Activated CD8-positive, alpha-beta memory T cell treated with anti-CD3 and anti-CD28 coated beads for 4 hours (primary cell): ENCODE measurements around the gene IL1RAPL2.
"Not testable (repeated sequence)": the region's sequence is repeated elsewhere in the genome, so short reads cannot be mapped to it uniquely, and the experiment has no call there.

ENCODE experiments used
- DNase-seq, 2 donors: peaks; one replicate each; pipeline ENCODE4 v3.0.0-alpha.2; 2020; ENCODE audit warnings: low read depth in 2 of 2

IL1RAPL2 gene

GRCh38 chrX:105017641-105018040 is 451.6 kb downstream of the IL1RAPL2 start:
- DNase-seq, result no peak

DNA sequence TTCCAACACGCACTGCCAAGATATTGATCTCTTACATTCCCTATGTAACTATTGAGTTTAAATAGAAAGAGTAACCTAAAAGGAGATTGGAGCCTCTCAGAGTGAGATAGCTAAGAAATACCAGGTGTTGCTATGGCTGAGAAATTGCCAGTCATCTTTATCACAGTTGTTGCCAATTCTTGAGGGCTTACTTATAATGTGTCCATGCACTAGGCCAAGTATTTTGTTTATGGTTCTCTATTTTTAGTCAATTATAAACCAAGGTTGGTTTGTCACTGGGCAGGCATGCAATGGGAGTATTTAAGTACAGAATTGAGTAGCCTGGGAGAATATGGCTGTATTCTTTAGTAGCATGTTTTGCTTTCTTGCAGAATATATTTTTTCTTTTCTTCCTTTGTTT is 452.9 kb downstream of the IL1RAPL2 start:
- no peak for DNase-seq

GRCh38 chrX:105028962-105029361 is 463.0 kb downstream of the IL1RAPL2 start:
- not testable (repeated sequence) for DNase-seq

DNA sequence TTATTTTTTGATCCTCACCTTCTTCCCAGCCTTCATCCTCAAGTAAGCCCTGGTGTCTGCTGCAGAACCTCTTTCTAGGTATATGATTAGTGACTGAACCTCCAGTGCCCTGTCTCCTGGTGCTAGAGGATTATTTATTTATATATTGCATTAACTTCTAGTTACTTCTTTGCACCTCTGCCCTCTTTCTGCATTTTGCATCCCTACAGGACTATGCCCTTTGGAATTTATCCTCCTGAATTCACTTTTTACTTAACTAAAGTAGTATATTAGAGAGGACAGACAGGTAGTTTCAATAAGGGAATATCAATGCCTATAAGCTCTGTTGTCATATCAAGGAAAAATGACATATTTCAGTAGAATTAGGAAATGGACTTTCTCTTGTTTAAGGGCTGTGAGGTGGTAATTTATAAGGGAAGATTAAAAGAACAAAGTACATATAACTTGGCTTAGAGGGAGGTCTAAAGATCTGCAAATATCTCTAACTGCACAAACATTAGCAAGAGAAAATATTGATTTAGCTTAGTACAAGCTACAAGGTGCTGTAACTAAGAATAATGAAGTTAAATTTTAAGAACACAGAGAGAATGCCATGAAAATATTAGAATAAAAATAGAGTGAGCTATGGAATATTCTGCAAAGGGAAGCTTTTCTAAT is 472.8 kb downstream of the IL1RAPL2 start:
- no peak for DNase-seq

DNA sequence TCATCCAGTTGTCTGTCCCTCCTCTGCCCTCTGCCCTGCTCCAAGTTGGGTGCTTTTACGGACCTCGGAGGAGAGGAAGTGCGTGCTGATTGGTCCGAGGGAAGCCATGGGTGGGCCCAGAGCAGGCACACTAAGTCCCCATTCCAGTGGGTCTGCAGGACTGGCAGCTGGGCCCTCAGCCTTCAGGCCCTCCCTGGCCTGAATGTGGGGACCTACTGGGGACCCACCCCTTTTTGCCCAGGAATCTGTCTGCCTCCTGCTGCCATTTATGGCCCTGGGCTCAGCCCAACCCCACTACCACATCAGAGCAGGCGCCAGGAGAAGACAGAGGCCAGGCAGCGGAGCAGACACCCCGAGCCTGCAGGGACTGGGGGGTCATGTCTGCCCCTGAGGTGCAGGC is 484.9 kb downstream of the IL1RAPL2 start:
- DNase-seq, result no peak

GRCh38 chrX:105051364-105051763 is 485.4 kb downstream of the IL1RAPL2 start:
- no peak for DNase-seq

DNA sequence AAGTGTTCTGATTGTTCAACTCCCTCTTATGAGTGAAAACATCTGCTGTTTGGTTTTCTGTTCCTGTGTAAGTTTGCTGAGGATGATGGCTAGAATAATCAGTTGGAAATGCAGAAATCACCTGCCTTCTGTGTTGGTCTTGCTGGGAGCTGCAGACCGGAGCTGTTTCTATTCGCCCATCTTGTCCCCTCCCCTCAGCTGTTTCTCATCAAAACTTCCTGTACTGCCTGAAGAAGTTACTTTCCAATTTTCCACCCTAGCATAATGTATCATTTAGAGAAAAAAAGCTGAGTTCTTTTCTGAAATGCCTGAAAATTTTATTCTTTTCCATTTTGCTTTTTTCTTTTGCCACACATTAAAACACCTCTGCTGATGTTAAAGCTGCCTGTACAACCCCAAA is 486.9 kb downstream of the IL1RAPL2 start:
- no peak for DNase-seq

- DNase-seq, result no peak
Measured at GRCh38 chrX:105063743-105064142, 497.7 kb downstream of the IL1RAPL2 start.

GRCh38 chrX:105098201-105098600 is 532.2 kb downstream of the IL1RAPL2 start:
- no peak for DNase-seq

DNA sequence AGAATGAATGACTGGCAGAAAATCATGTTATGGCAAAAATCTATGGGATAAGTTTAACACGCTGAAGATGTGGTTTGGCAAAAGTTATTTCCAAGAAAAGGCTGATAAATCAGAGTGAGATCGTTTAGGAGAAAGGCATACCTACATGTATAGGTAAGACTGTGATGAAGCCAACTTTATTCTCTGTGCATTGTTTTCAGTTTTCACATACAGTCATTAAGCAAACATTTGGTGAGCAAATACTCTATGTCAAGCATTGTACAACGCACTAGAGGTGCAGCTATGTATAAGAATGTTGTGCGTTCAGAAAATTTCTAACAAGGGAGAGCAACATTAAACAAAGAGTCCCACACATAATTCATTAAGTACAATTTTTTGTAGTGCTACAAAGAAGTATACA is 532.8 kb downstream of the IL1RAPL2 start:
- no peak for DNase-seq

DNA sequence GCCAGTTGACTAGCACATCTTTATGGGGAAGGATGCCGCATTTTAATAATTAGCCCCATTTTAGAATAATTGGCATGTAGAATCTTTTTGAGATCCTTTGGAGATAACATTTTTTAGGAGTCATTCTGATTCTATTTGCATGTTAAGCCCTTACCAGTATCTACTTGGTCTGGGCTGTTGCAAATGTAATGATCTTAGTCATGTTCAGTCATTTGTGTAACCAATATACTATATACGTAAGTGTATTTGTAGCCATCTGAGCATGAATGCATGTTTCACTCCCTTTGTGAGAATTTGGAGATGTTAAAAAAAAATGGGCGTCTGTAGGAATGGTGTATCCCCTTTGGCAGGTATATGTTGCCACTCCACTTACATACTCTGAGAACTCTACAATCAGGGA is 535.4 kb downstream of the IL1RAPL2 start:
- no peak for DNase-seq

DNA sequence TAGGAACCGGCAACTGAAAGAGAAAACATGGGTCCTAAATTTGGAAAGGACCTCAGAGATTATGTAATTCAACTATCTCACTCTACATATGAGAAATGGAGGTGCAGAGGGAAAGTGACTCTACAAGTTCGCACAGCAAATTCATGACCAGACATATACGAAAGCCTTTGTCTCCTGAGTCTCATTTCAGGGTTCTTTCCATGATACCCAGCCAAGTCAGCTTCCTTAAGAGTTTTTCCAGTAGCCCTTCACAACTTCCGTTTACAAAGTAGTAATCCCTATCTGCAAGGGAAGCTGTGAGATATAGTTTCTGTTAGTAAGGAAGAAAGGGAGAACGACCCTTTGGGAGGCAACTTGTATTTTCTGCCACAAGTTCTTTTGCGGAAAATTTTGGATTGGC is 543.9 kb downstream of the IL1RAPL2 start:
- DNase-seq, result no peak

GRCh38 chrX:105114554-105115130 is 548.6 kb downstream of the IL1RAPL2 start:
- no peak for DNase-seq

DNA sequence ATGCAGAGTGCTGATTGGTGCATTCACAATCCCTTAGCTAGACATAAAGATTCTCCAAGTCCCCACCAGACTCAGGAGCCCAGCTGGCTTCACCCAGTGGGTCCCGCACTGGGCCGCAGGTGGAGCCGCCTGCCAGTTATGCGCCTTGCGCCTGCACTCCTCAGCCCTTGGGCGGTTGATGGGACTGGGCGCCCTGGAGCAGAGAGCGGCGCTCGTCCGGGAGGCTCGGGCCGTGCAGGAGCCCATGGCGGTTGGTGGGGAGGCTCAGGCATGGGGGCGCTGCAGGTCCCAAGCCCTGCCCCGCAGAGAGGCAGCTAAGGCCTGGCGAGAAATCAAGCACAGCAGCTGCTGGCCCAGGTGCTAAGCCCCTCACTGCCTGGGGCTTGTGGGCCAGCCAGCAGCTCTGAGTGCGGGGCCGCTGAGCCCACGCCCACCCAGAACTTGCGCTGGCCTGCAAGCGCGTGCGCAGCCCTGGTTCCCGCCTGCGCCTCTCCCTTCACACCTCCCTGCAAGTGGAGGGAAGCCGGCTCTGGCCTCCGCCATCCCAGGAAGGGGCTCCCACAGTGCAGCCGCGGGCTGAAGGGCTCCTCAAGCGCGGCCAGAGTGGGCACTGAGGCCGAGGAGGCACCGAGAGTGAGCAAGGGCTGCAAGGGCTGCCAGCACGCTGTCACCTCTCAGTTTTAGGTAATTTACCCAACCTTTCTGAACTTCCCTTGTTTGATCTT is 549.8 kb downstream of the IL1RAPL2 start:
- DNase-seq, result not testable (repeated sequence)

- no peak for DNase-seq
Measured at GRCh38 chrX:105116486-105116885, 550.5 kb downstream of the IL1RAPL2 start.

DNA sequence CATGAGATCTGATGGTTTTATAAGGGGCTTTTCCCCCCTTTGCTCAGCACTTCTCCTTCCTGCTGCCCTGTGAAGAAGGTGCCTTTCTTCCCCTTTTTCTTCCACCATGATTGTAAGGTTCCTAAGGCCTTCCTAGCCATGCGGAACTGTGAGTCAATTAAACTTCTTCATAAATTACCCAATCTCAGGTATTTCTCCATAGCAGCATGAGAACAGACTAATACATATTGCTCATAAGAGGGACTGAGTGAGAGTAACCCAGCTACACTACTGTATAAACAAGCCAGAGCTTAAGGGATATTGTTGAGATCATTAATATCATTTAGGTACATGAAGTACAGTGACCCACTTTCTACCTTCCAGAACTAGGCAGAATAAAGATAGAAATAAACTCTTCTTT is 551.6 kb downstream of the IL1RAPL2 start:
- DNase-seq, result no peak

DNA sequence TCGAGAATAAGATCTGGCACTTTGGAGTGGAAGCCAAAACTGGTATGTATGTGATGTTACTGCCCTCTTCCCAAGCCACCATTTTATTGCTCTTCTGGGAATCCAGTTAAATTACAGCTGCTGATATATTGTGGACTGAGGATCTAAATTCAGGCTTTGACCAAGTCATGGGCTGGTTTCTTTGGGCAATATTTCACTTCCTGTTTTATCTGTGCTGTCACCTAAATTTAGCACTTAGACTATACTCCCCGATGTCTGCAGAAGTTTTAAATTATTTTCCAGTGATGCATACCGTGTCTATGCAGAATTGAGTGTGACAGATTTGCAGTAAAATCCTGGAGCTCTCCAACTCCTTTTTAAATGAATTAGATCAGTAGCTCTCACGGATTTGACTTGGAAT is 554.5 kb downstream of the IL1RAPL2 start:
- DNase-seq, result no peak

GRCh38 chrX:105121186-105121585 is 555.2 kb downstream of the IL1RAPL2 start:
- DNase-seq, result no peak

DNA sequence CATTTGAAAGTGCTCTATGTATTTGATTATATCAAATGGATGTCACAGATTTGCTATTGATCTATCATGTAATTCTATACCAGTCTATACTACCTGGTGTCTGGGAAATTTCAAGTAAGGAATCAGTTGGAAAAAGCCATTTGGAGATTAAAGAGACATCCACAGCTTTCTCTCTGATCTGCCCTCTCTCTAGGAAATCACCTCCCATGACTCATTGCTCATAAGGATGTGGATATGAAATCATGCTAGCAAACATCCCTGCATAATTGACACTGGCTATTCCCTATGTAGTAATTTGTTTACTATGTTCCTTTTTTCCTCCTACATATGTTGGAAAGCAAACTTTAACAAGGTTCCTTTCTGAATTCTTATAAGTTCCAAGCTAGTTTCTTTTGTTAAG is 560.2 kb downstream of the IL1RAPL2 start:
- DNase-seq, result no peak

- DNase-seq, result no peak
Measured at GRCh38 chrX:105134273-105134672, 568.3 kb downstream of the IL1RAPL2 start.

GRCh38 chrX:105136786-105137185 is 570.8 kb downstream of the IL1RAPL2 start:
- no peak for DNase-seq

GRCh38 chrX:105150036-105150435 is 584.0 kb downstream of the IL1RAPL2 start:
- no peak for DNase-seq

DNA sequence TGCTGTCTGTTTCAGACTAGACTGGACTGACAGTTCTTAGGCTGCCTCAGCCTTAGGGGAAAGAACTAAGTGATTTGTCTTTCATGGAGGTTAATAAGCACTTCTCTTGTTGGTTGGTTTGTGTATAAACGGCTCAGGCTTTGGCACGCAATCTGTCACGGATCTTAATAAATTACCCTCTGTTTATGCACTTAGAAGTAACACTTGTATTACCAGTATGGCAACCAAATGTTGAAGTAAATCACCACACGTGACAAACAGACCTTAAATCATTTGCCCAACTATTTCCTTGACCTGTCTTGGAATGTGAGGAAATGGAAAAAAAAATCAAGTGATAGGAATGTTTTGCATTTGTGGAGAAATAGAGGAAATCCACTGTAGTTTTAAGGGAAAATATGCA is 584.6 kb downstream of the IL1RAPL2 start:
- no peak for DNase-seq
